ENCODE data around the gene ROCK2.
"Not testable (repeated sequence)": the region's sequence is repeated elsewhere in the genome, so short reads cannot be mapped to it uniquely, and the experiment has no call there.

The ROCK2 gene

GRCh38 chr2:11177871-11178690, 166.4 kb downstream of the ROCK2 start:
- DNase-seq (ENCODE audit: low spot score) = no peak
- in situ Hi-C loops (cut with MboI; ENCODE audit: low sequenced_read_pairs, unreplicated experiment) = no loop called here
- TF ChIP-seq, protein P1, sequence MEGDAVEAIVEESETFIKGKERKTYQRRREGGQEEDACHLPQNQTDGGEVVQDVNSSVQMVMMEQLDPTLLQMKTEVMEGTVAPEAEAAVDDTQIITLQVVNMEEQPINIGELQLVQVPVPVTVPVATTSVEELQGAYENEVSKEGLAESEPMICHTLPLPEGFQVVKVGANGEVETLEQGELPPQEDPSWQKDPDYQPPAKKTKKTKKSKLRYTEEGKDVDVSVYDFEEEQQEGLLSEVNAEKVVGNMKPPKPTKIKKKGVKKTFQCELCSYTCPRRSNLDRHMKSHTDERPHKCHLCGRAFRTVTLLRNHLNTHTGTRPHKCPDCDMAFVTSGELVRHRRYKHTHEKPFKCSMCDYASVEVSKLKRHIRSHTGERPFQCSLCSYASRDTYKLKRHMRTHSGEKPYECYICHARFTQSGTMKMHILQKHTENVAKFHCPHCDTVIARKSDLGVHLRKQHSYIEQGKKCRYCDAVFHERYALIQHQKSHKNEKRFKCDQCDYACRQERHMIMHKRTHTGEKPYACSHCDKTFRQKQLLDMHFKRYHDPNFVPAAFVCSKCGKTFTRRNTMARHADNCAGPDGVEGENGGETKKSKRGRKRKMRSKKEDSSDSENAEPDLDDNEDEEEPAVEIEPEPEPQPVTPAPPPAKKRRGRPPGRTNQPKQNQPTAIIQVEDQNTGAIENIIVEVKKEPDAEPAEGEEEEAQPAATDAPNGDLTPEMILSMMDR (IDR thresholded peaks at IDR 0.05; ENCODE audit: borderline replicate concordance, control extremely low read depth, extremely low read depth, insufficient read depth, missing control alignments) = no peak

GRCh38 chr2:11175293-11175795, 169.1 kb downstream of the ROCK2 start:
- DNase-seq (ENCODE audit: low spot score) = no peak

GRCh38 chr2:11174222-11174621, 170.2 kb downstream of the ROCK2 start:
- in situ Hi-C loops (cut with MboI; ENCODE audit: low sequenced_read_pairs, unreplicated experiment) = no loop called here
- no peak for DNase-seq (ENCODE audit: low spot score)
- TF ChIP-seq, protein P1 (IDR thresholded peaks at IDR 0.05; ENCODE audit: borderline replicate concordance, control extremely low read depth, extremely low read depth, insufficient read depth, missing control alignments) = no peak

More at GRCh38 chr2:11175293-11175795, 169.1 kb downstream of the ROCK2 start:
- TF ChIP-seq, protein P1 (IDR thresholded peaks at IDR 0.05; ENCODE audit: borderline replicate concordance, control extremely low read depth, extremely low read depth, insufficient read depth, missing control alignments) = no peak
- in situ Hi-C loops (cut with MboI; ENCODE audit: low sequenced_read_pairs, unreplicated experiment) = no loop called here

GRCh38 chr2:11169333-11169732, 175.1 kb downstream of the ROCK2 start:
- in situ Hi-C loops (cut with MboI; ENCODE audit: low sequenced_read_pairs, unreplicated experiment) = no loop called here
- TF ChIP-seq, protein P1 (IDR thresholded peaks at IDR 0.05; ENCODE audit: borderline replicate concordance, control extremely low read depth, extremely low read depth, insufficient read depth, missing control alignments) = no peak
- no peak for DNase-seq (ENCODE audit: low spot score)

- no peak for DNase-seq (ENCODE audit: low spot score)
- in situ Hi-C loops (cut with MboI; ENCODE audit: low sequenced_read_pairs, unreplicated experiment) = no loop called here
- TF ChIP-seq, protein P1 (IDR thresholded peaks at IDR 0.05; ENCODE audit: borderline replicate concordance, control extremely low read depth, extremely low read depth, insufficient read depth, missing control alignments) = no peak
These were observed 175.9 kb downstream of the ROCK2 start for GRCh38 chr2:11168488-11168887.

DNA sequence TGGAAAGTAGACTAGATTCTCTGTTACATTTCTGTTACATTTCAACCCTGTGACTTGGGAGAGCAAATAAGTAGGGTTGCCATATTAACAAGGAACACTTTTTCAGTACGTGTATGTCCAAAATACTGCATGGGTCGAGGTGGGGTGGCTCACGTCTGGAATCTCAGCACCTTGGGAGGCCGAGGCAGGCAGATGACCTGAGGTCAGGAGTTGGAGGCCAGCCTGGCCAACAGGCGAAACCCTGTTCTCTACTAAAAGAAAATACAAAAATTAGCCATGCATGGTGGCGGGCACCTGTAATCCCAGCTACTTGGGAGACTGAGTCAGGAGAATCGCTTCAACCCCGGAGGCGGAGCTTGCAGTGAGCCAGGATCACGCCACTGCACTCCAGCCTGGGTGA, 178.0 kb downstream of the ROCK2 start:
- TF ChIP-seq, protein P1 (IDR thresholded peaks at IDR 0.05; ENCODE audit: borderline replicate concordance, control extremely low read depth, extremely low read depth, insufficient read depth, missing control alignments) = no peak
- no peak for DNase-seq (ENCODE audit: low spot score)
- in situ Hi-C loops (cut with MboI; ENCODE audit: low sequenced_read_pairs, unreplicated experiment) = no loop called here

- in situ Hi-C loops (cut with MboI; ENCODE audit: low sequenced_read_pairs, unreplicated experiment); DNase-seq (ENCODE audit: low spot score): not testable (repeated sequence)
These were observed 179.4 kb downstream of the ROCK2 start for GRCh38 chr2:11165046-11165445.

Data from GM13976 (cell line).